Measurements from ENCODE around the gene NFATC1.

Gene NFATC1

DNA sequence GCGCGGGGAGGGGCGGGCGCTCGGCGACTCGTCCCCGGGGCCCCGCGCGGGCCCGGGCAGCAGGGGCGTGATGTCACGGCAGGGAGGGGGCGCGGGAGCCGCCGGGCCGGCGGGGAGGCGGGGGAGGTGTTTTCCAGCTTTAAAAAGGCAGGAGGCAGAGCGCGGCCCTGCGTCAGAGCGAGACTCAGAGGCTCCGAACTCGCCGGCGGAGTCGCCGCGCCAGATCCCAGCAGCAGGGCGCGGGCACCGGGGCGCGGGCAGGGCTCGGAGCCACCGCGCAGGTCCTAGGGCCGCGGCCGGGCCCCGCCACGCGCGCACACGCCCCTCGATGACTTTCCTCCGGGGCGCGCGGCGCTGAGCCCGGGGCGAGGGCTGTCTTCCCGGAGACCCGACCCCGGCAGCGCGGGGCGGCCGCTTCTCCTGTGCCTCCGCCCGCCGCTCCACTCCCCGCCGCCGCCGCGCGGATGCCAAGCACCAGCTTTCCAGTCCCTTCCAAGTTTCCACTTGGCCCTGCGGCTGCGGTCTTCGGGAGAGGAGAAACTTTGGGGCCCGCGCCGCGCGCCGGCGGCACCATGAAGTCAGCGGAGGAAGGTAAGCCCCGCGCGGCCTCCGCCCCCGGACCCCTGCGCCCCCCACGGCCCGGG is at the start of gene NFATC1:
TSS of gene NFATC1 (plus strand) at position 170 of the 644 bp plus-strand sequence. CDS start at position 465, 295 bp downstream.
- DNase-seq (peak; percentile 90), ATAC-seq (peak; percentile 29)
- Mint-ChIP-seq H3K4me1 (peaks cover 32% of the 10 kb centered on the region), H3K27me3 (peaks cover 12% of the 10 kb centered on the region), H3K36me3 (ENCODE audit: low read depth) (peaks cover 16% of the 10 kb centered on the region), H3K9me3 (no peaks in the 10 kb centered on the region), H3K4me3 (peak within 1 kb of the TSS; percentile 93), H3K27ac (peak within 1 kb of the TSS; percentile 89)

- Mint-ChIP-seq H3K27me3 (no peaks in the 10 kb centered on the region), H3K27ac (no peak overlapping the region), H3K36me3 (ENCODE audit: low read depth) (peaks cover 24% of the 10 kb centered on the region), H3K4me3 (no peak overlapping the region), H3K4me1 (no peaks in the 10 kb centered on the region), H3K9me3 (no peaks in the 10 kb centered on the region)
- ATAC-seq (no peak), DNase-seq (no peak)
These were observed 49.7 kb upstream of the NFATC1 start for GRCh38 chr18:79345981-79346380.

- H3K27ac Mint-ChIP-seq = no peak overlapping the region
- no peak overlapping the region for H3K4me3 Mint-ChIP-seq
- DNase-seq = no peak
- no peak for ATAC-seq
- H3K9me3 Mint-ChIP-seq = no peaks in the 10 kb centered on the region
- no peaks in the 10 kb centered on the region for H3K27me3 Mint-ChIP-seq
- H3K4me1 Mint-ChIP-seq = no peaks in the 10 kb centered on the region
- H3K36me3 Mint-ChIP-seq (ENCODE audit: low read depth) = peaks cover 24% of the 10 kb centered on the region
These were observed 47.7 kb upstream of the NFATC1 start for GRCh38 chr18:79348066-79348465.

DNA sequence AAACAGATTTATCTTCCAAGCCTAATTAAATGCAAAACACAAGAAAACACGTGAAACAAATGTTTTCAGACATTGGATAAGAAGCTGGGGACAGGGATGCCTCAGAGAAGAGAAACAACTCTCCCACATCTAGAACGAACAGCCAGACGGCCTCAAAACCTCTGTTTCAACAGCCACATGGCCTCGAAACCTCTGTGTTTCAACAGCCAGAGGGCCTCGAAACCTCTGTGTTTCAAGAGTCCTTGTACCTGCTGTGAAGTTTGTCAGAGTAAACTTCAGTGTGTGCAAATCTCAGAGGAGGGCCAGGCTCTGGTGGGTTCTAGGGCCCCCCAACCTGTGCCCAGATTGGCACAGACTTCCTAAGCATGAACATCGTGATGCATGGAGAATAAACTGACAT is 43.3 kb upstream of the NFATC1 start:
- H3K27me3 Mint-ChIP-seq = no peaks in the 10 kb centered on the region
- H3K9me3 Mint-ChIP-seq = no peaks in the 10 kb centered on the region
- H3K27ac Mint-ChIP-seq = no peak overlapping the region
- no peak for ATAC-seq
- no peaks in the 10 kb centered on the region for H3K4me1 Mint-ChIP-seq
- no peak for DNase-seq
- H3K4me3 Mint-ChIP-seq = no peak overlapping the region
- H3K36me3 Mint-ChIP-seq (ENCODE audit: low read depth) = peaks cover 2% of the 10 kb centered on the region

DNA sequence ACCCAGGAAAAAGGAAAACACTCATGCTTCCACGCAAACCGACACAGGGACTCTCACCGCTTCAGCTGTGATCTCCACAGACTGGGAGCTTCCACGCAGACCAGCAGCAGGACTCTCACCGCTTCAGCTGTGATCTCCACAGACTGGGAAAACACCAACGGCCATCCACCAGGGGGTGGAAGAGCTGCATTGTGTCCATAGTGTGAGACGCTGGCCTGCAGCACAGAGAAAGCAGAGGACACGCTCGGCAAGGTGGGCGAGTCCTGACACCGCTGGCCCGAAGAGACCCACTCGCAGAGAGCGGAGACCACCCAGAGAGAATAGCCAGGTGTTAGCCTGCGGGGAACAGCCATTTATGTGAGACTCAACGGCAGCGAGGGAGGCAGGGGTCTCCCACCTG is 42.5 kb upstream of the NFATC1 start:
- no peaks in the 10 kb centered on the region for H3K9me3 Mint-ChIP-seq
- H3K36me3 Mint-ChIP-seq (ENCODE audit: low read depth) = peaks cover 2% of the 10 kb centered on the region
- H3K4me3 Mint-ChIP-seq = no peak overlapping the region
- DNase-seq (no peak), ATAC-seq (no peak)
- no peaks in the 10 kb centered on the region for H3K4me1 Mint-ChIP-seq
- no peak overlapping the region for H3K27ac Mint-ChIP-seq
- no peaks in the 10 kb centered on the region for H3K27me3 Mint-ChIP-seq

GRCh38 chr18:79354350-79354749 is 41.4 kb upstream of the NFATC1 start:
- H3K27me3 Mint-ChIP-seq = no peaks in the 10 kb centered on the region
- no peaks in the 10 kb centered on the region for H3K4me1 Mint-ChIP-seq
- peaks cover 7% of the 10 kb centered on the region for H3K36me3 Mint-ChIP-seq (ENCODE audit: low read depth)
- DNase-seq (no peak), ATAC-seq (no peak)
- no peaks in the 10 kb centered on the region for H3K9me3 Mint-ChIP-seq
- no peak overlapping the region for H3K4me3 Mint-ChIP-seq
- H3K27ac Mint-ChIP-seq = no peak overlapping the region

DNA sequence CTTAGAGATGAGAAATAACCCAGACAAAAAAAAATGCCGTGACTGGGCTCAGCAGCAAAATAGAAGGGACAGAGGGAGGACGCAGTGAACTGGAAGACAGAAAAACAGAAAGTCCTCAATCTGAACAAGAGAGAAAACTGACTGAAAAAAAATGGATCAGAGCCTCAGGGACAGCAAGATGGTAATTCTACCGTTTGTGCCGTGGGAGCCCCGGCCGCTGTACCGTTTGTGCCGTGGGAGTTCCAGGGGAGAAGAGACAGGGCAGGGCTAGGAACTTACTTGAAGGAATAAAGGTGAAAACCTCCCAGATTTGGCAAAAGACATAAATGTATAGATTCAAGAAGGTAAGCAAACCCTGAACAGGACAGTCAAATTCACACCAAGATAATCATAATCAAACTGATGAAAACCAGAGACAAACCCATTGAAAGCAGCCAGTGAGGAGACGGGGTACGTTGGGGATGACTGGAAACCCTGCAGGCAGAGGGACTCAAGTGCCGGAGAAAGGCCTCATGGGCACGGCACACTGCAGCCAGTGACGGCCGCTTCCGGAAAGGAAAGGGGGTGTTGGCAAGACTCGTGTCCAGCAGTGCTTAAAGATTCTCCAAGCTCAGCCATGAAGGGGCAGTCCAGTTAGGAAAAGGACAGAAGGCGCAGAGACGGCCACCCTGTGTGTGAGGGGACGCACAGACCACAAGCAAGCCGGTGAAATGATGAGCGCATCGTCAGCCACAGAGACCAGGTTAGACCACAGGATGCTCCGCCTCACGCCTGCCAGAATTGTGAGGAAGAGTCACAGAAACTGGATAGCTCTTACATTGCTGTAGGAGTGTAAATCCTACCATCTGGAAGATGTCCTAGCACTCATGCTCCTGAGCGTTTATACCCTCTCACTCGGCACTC is 40.0 kb upstream of the NFATC1 start:
- ATAC-seq (no peak), DNase-seq (no peak)
- Mint-ChIP-seq H3K4me1 (no peaks in the 10 kb centered on the region), H3K9me3 (no peaks in the 10 kb centered on the region), H3K27me3 (no peaks in the 10 kb centered on the region), H3K4me3 (no peak overlapping the region), H3K27ac (no peak overlapping the region), H3K36me3 (ENCODE audit: low read depth) (peaks cover 13% of the 10 kb centered on the region)

- H3K9me3 Mint-ChIP-seq = no peaks in the 10 kb centered on the region
- no peaks in the 10 kb centered on the region for H3K4me1 Mint-ChIP-seq
- no peak for DNase-seq
- no peak overlapping the region for H3K4me3 Mint-ChIP-seq
- H3K36me3 Mint-ChIP-seq (ENCODE audit: low read depth) = peaks cover 19% of the 10 kb centered on the region
- H3K27ac Mint-ChIP-seq = no peak overlapping the region
- no peaks in the 10 kb centered on the region for H3K27me3 Mint-ChIP-seq
- ATAC-seq = no peak
These were observed 39.3 kb upstream of the NFATC1 start for GRCh38 chr18:79356435-79356834.

GRCh38 chr18:79360933-79361332 is 34.8 kb upstream of the NFATC1 start:
- H3K4me3 Mint-ChIP-seq = no peak overlapping the region
- no peaks in the 10 kb centered on the region for H3K9me3 Mint-ChIP-seq
- DNase-seq = no peak
- no peaks in the 10 kb centered on the region for H3K27me3 Mint-ChIP-seq
- ATAC-seq = no peak
- peaks cover 29% of the 10 kb centered on the region for H3K36me3 Mint-ChIP-seq (ENCODE audit: low read depth)
- no peaks in the 10 kb centered on the region for H3K4me1 Mint-ChIP-seq
- no peak overlapping the region for H3K27ac Mint-ChIP-seq

- no peak overlapping the region for H3K27ac Mint-ChIP-seq
- no peaks in the 10 kb centered on the region for H3K4me1 Mint-ChIP-seq
- no peak overlapping the region for H3K4me3 Mint-ChIP-seq
- DNase-seq (no peak), ATAC-seq (no peak)
- no peaks in the 10 kb centered on the region for H3K27me3 Mint-ChIP-seq
- H3K9me3 Mint-ChIP-seq = no peaks in the 10 kb centered on the region
- peaks cover 31% of the 10 kb centered on the region for H3K36me3 Mint-ChIP-seq (ENCODE audit: low read depth)
These were observed 33.8 kb upstream of the NFATC1 start for GRCh38 chr18:79361766-79362522.

GRCh38 chr18:79365701-79366100 is 30.0 kb upstream of the NFATC1 start:
- no peak for DNase-seq
- no peak for ATAC-seq
- Mint-ChIP-seq H3K9me3 (no peaks in the 10 kb centered on the region), H3K4me1 (peaks cover 18% of the 10 kb centered on the region), H3K4me3 (no peak overlapping the region), H3K27ac (no peak overlapping the region), H3K36me3 (ENCODE audit: low read depth) (peaks cover 21% of the 10 kb centered on the region), H3K27me3 (no peaks in the 10 kb centered on the region)

GRCh38 chr18:79366177-79367094 is 29.3 kb upstream of the NFATC1 start:
- H3K27ac Mint-ChIP-seq = no peak overlapping the region
- ATAC-seq (no peak), DNase-seq (no peak)
- H3K4me1 Mint-ChIP-seq = peaks cover 24% of the 10 kb centered on the region
- no peaks in the 10 kb centered on the region for H3K9me3 Mint-ChIP-seq
- H3K27me3 Mint-ChIP-seq = no peaks in the 10 kb centered on the region
- no peak overlapping the region for H3K4me3 Mint-ChIP-seq
- peaks cover 15% of the 10 kb centered on the region for H3K36me3 Mint-ChIP-seq (ENCODE audit: low read depth)

DNA sequence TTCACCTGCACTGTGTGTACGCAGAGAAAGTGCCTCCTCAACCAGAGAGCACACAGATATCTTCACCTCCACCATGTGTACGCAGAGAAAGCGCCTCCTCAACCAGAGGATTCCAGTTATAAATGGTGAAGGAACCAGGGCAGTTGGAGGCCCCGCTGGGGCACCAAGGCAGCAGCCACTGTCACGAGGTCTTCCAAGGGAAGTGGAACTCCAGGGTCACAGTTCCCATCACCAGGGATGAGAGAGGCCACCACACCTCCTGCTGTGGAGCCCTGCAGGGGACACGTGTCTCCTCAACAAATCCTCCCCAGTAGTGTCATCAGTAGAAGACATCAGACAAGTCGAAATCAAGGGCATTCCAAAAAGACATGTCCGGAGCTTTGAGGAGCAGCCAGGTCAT is 28.2 kb upstream of the NFATC1 start:
- ATAC-seq = no peak
- H3K4me3 Mint-ChIP-seq = no peak overlapping the region

DNA sequence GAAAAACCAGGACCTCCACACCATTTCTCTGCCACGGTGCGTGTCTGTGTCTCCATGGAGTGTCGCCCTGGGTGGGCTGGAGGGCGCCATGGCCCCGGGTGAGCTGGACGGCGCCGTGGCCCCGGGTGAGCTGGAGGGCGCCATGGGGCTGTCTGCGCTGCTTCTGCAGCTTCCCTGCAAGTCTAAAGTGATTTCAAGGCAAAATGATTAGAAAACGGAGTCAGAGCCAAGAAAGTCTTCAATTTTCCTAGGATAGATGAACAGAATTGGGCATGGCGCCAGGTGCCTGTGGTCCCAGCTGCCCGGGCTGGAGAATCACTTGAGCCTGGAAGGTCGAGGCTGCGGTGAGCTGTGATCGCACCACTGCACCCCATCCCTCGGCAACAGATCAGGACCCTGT is 27.7 kb upstream of the NFATC1 start:
- H3K4me1 Mint-ChIP-seq = peaks cover 29% of the 10 kb centered on the region
- ATAC-seq (no peak), DNase-seq (no peak)
- H3K4me3 Mint-ChIP-seq = no peak overlapping the region
- H3K9me3 Mint-ChIP-seq = no peaks in the 10 kb centered on the region
- peak overlapping the region; percentile 18 for H3K27ac Mint-ChIP-seq
- H3K27me3 Mint-ChIP-seq = no peaks in the 10 kb centered on the region
- peaks cover 12% of the 10 kb centered on the region for H3K36me3 Mint-ChIP-seq (ENCODE audit: low read depth)

More for the DNA sequence above, 28.2 kb upstream of the NFATC1 start:
- no peak overlapping the region for H3K27ac Mint-ChIP-seq
- no peaks in the 10 kb centered on the region for H3K9me3 Mint-ChIP-seq
- peaks cover 29% of the 10 kb centered on the region for H3K4me1 Mint-ChIP-seq
- peaks cover 12% of the 10 kb centered on the region for H3K36me3 Mint-ChIP-seq (ENCODE audit: low read depth)
- H3K27me3 Mint-ChIP-seq = no peaks in the 10 kb centered on the region
- no peak for DNase-seq
